HG02973 (cell line): ENCODE results near the gene KRTAP4-9.
"Not testable (repeated sequence)": the region's sequence is repeated elsewhere in the genome, so short reads cannot be mapped to it uniquely, and the experiment has no call there.

Experiments used
- ATAC-seq: cut with Tn5 transposase; IDR thresholded peaks from one replicate; pipeline ENCODE4 v1.9.1; 2021; ENCODE audit warnings: moderate library complexity; ENCODE audit not compliant: unreplicated experiment

Gene KRTAP4-9

GRCh38 chr17:41096055-41096454, 9.1 kb upstream of the KRTAP4-9 start:
- no peak for ATAC-seq

- ATAC-seq = no peak
Observed at GRCh38 chr17:41098042-41098441, 7.1 kb upstream of the KRTAP4-9 start, which contains the start of gene KRTAP4-8. TSS of gene KRTAP4-8 (minus strand) at chr17:41098142. CDS start at chr17:41098084, 58 bp downstream.

- no peak for ATAC-seq
Observed at GRCh38 chr17:41098481-41098880, 6.7 kb upstream of the KRTAP4-9 start.

GRCh38 chr17:41099682-41100480, 5.3 kb upstream of the KRTAP4-9 start:
- ATAC-seq = not testable (repeated sequence)

GRCh38 chr17:41101586-41102259, 3.5 kb upstream of the KRTAP4-9 start, which contains the start of gene KRTAP4-16:
TSS of gene KRTAP4-16 (minus strand) at chr17:41102209. CDS start at chr17:41102209, 0 bp downstream.
- ATAC-seq = no peak

GRCh38 chr17:41103896-41104295, 1.3 kb upstream of the KRTAP4-9 start:
- no peak for ATAC-seq

GRCh38 chr17:41104386-41105038, 677 bp upstream of the KRTAP4-9 start:
- ATAC-seq = not testable (repeated sequence)

GRCh38 chr17:41107941-41108450, 2.8 kb downstream of the KRTAP4-9 start:
- ATAC-seq = no peak

GRCh38 chr17:41108728-41109386, 3.7 kb downstream of the KRTAP4-9 start:
- not testable (repeated sequence) for ATAC-seq

- ATAC-seq = no peak
Observed at GRCh38 chr17:41111151-41111885, 6.1 kb downstream of the KRTAP4-9 start.

GRCh38 chr17:41116297-41116696, 11.1 kb downstream of the KRTAP4-9 start:
- ATAC-seq = no peak

GRCh38 chr17:41117846-41118386, 12.7 kb downstream of the KRTAP4-9 start, which contains the start of gene KRTAP4-11:
TSS of gene KRTAP4-11 (minus strand) at chr17:41118373. CDS start at chr17:41118315, 58 bp downstream.
- ATAC-seq = not testable (repeated sequence)

GRCh38 chr17:41118721-41119120, 13.5 kb downstream of the KRTAP4-9 start:
- no peak for ATAC-seq

GRCh38 chr17:41119696-41120690, 14.8 kb downstream of the KRTAP4-9 start:
- ATAC-seq = not testable (repeated sequence)

- no peak for ATAC-seq
Observed at GRCh38 chr17:41121742-41122141, 16.6 kb downstream of the KRTAP4-9 start.

GRCh38 chr17:41123292-41123990, 18.3 kb downstream of the KRTAP4-9 start:
- ATAC-seq = not testable (repeated sequence)

- not testable (repeated sequence) for ATAC-seq
Observed at GRCh38 chr17:41123991-41124371, 18.8 kb downstream of the KRTAP4-9 start, which contains the start of gene KRTAP4-12. TSS of gene KRTAP4-12 (minus strand) at chr17:41124182. CDS start at chr17:41124122, 60 bp downstream.

- no peak for ATAC-seq
Observed at GRCh38 chr17:41125064-41125463, 19.9 kb downstream of the KRTAP4-9 start.
